Karpas-422 (cell line): Measurements from ENCODE around the gene GNL1. TPM values are rescaled to one million over a fixed set of nuclear protein-coding genes. Genes with fewer than 3 reads are reported as not detected.
A peak's percentile ranks its signal among the peaks of the same experiment; 100 is the strongest.

Source experiments
- DNase-seq: peaks from one replicate; pipeline ENCODE4 v3.0.0-alpha.2; 2015
- H2AFZ ChIP-seq: fragments of 200-600 bp; sonication (generic); 2 replicates; pipeline ENCODE4 v1.6.1; 2014; ENCODE audit warnings: antibody characterized with exemption, low read length, mixed read lengths
- H3K27ac ChIP-seq: fragments of 200-600 bp; sonication (generic); 2 replicates; pipeline ENCODE4 v1.5.1; 2014; ENCODE audit warnings: mild to moderate bottlenecking, low read length, moderate library complexity
- H3K27me3 ChIP-seq: fragments of 200-600 bp; sonication (generic); 2 replicates; pipeline ENCODE4 v1.6.1; 2014; ENCODE audit warnings: low read length, mixed read lengths
- H3K36me3 ChIP-seq: fragments of 200-600 bp; sonication (generic); 2 replicates; pipeline ENCODE4 v1.6.1; 2014; ENCODE audit warnings: low read length, mixed read lengths; ENCODE audit not compliant: insufficient read depth
- H3K4me1 ChIP-seq: fragments of 200-600 bp; sonication (generic); 2 replicates; pipeline ENCODE4 v1.6.1; 2014; ENCODE audit warnings: mild to moderate bottlenecking, low read length, mixed read lengths
- H3K4me2 ChIP-seq: fragments of 200-600 bp; sonication (generic); 2 replicates; pipeline ENCODE4 v1.6.1; 2014; ENCODE audit warnings: low read length, low read depth, mild to moderate bottlenecking; ENCODE audit not compliant: poor library complexity, severe bottlenecking
- H3K4me3 ChIP-seq: fragments of 200-600 bp; sonication (generic); 2 replicates; pipeline ENCODE4 v1.5.1; 2014; ENCODE audit warnings: mild to moderate bottlenecking, antibody characterized with exemption, low read length, mixed read lengths
- H3K79me2 ChIP-seq: fragments of 200-600 bp; sonication (generic); 2 replicates; pipeline ENCODE4 v1.6.1; 2014; ENCODE audit warnings: mild to moderate bottlenecking, low read length, mixed read lengths
- H3K9ac ChIP-seq: fragments of 200-600 bp; sonication (generic); 2 replicates; pipeline ENCODE4 v1.6.0; 2014; ENCODE audit warnings: low read length
- H3K9me2 ChIP-seq: fragments of 200-600 bp; sonication (generic), shearing (Covaris generic); replicated peaks from 2 replicates; pipeline ENCODE4 v1.6.0; 2014; ENCODE audit warnings: mild to moderate bottlenecking, low read length, moderate library complexity; ENCODE audit not compliant: insufficient read depth
- H3K9me3 ChIP-seq: fragments of 300-700, 200-600 bp; sonication (generic); 2 replicates; pipeline ENCODE4 v1.6.1; 2014; ENCODE audit warnings: low read length, mixed read lengths
- H4K20me1 ChIP-seq: fragments of 200-600 bp; sonication (generic); 2 replicates; pipeline ENCODE4 v1.6.1; 2014; ENCODE audit warnings: mild to moderate bottlenecking, antibody characterized with exemption, low read length, low read depth; ENCODE audit not compliant: insufficient read depth
- total RNA-seq: library from RNA; depleted of rRNA; stranded (reverse); fragments of >200 nt; shearing (Covaris generic); gene quantifications from 2 replicates; pipeline ENCODE4 v1.2.3, GENCODE V29; 2014; ENCODE audit warnings: low replicate concordance

GNL1 gene
- total RNA-seq, 1 experiment from 2014 or later: 48.6 TPM

GRCh38 chr6:30548375-30548774 is 7.9 kb downstream of the GNL1 start:
- H2AFZ ChIP-seq: no peak overlapping the region
- DNase-seq: no peak
- no peaks in the 10 kb centered on the region for H3K9me3 ChIP-seq
- no peak overlapping the region for H3K4me3 ChIP-seq
- H4K20me1 ChIP-seq: no peaks in the 10 kb centered on the region
- H3K27me3 ChIP-seq: no peaks in the 10 kb centered on the region
- no peak overlapping the region for H3K27ac ChIP-seq
- H3K4me1 ChIP-seq: no peaks in the 10 kb centered on the region
- H3K9ac ChIP-seq: no peak overlapping the region
- H3K79me2 ChIP-seq: peaks cover 2% of the 10 kb centered on the region; the same call in 1 of the 2 replicates
- H3K4me2 ChIP-seq: no peak overlapping the region
- H3K9me2 ChIP-seq: no peaks in the 10 kb centered on the region
- peaks cover 8% of the 10 kb centered on the region; the same call in 1 of the 2 replicates for H3K36me3 ChIP-seq

DNA sequence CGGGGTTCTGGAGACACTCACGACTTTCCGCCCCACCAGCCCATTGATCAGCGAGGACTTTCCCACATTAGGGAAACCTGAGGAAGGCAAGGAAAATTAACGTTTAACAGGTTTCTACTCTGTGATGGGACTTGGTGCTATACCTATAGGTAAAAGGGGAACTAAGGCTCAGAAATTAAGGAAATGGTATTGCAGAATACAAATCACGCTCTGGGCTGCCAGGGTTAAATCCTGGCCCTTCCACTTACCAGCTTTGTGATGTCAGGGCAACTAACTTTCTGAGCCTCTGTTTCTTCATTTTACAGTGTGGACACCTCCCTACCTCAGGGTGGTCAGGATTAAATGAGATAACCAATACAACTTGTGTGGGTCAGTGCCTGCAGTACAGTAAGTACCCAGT is 8.8 kb downstream of the GNL1 start:
- Histone ChIP-seq H3K4me3 (no peak overlapping the region), H3K4me1 (peaks cover 8% of the 10 kb centered on the region), H3K9me2 (no peaks in the 10 kb centered on the region), H3K27ac (no peak overlapping the region), H3K79me2 (no peaks in the 10 kb centered on the region), H3K36me3 (peaks cover 8% of the 10 kb centered on the region; the same call in 1 of the 2 replicates), H3K9me3 (no peaks in the 10 kb centered on the region), H2AFZ (no peak overlapping the region), H4K20me1 (no peaks in the 10 kb centered on the region), H3K4me2 (no peak overlapping the region), H3K9ac (no peak overlapping the region), H3K27me3 (no peaks in the 10 kb centered on the region)
- DNase-seq: no peak

- Histone ChIP-seq H2AFZ (no peak overlapping the region), H3K27me3 (no peaks in the 10 kb centered on the region), H3K27ac (no peak overlapping the region), H3K4me3 (no peak overlapping the region), H3K36me3 (no peaks in the 10 kb centered on the region; the same call in 1 of the 2 replicates), H3K4me2 (no peak overlapping the region), H3K4me1 (peaks cover 18% of the 10 kb centered on the region), H3K9ac (no peak overlapping the region), H3K9me2 (no peaks in the 10 kb centered on the region), H4K20me1 (no peaks in the 10 kb centered on the region), H3K79me2 (no peaks in the 10 kb centered on the region), H3K9me3 (no peaks in the 10 kb centered on the region)
- peak; percentile 81 for DNase-seq
Measured at GRCh38 chr6:30544666-30545272, 11.5 kb downstream of the GNL1 start.

- Histone ChIP-seq H3K4me3 (no peak overlapping the region), H3K79me2 (no peaks in the 10 kb centered on the region), H3K27ac (no peak overlapping the region), H2AFZ (no peak overlapping the region), H4K20me1 (no peaks in the 10 kb centered on the region), H3K36me3 (no peaks in the 10 kb centered on the region; the same call in 1 of the 2 replicates), H3K9me2 (no peaks in the 10 kb centered on the region), H3K4me2 (no peak overlapping the region), H3K27me3 (no peaks in the 10 kb centered on the region), H3K9me3 (no peaks in the 10 kb centered on the region), H3K4me1 (peaks cover 18% of the 10 kb centered on the region), H3K9ac (no peak overlapping the region)
- DNase-seq: no peak
Measured at GRCh38 chr6:30543821-30544220, 12.5 kb downstream of the GNL1 start.

GRCh38 chr6:30542915-30543314 is 13.4 kb downstream of the GNL1 start:
- H4K20me1 ChIP-seq: no peaks in the 10 kb centered on the region
- peaks cover 18% of the 10 kb centered on the region for H3K4me1 ChIP-seq
- no peaks in the 10 kb centered on the region for H3K9me2 ChIP-seq
- H3K79me2 ChIP-seq: no peaks in the 10 kb centered on the region
- H3K27ac ChIP-seq: 0 out of 2 replicates have a peak overlapping the region, but pooled peaks have one; percentile 5
- no peak overlapping the region for H3K4me3 ChIP-seq
- no peaks in the 10 kb centered on the region; the same call in 1 of the 2 replicates for H3K36me3 ChIP-seq
- H3K27me3 ChIP-seq: no peaks in the 10 kb centered on the region
- 0 out of 2 replicates have a peak overlapping the region, but pooled peaks have one; percentile 32 for H3K9ac ChIP-seq
- no peaks in the 10 kb centered on the region for H3K9me3 ChIP-seq
- H3K4me2 ChIP-seq: peak overlapping the region; percentile 76
- DNase-seq: no peak
- H2AFZ ChIP-seq: no peak overlapping the region

DNA sequence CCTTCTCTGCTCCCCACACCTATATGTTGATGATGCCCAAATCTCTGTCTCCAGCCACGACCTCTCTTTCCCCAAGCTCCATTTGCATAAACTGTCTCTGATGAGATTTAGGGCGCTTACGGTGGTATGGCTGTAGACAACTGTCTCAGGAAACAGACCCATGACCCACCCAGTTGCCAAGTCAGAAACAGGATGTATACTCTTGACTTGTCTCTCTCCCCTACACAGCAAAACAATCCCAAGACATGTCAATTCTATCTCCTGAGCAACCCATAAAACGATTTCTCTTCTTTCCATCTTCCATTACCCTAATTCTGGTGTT is 13.9 kb downstream of the GNL1 start:
- H3K9me3 ChIP-seq: no peaks in the 10 kb centered on the region
- H2AFZ ChIP-seq: no peak overlapping the region
- H3K4me2 ChIP-seq: peak overlapping the region; percentile 76
- no peaks in the 10 kb centered on the region for H3K79me2 ChIP-seq
- peaks cover 18% of the 10 kb centered on the region for H3K4me1 ChIP-seq
- H3K36me3 ChIP-seq: no peaks in the 10 kb centered on the region; the same call in 1 of the 2 replicates
- H3K4me3 ChIP-seq: peak overlapping the region; percentile 58
- H3K9me2 ChIP-seq: no peaks in the 10 kb centered on the region
- peak; percentile 69 for DNase-seq
- 0 out of 2 replicates have a peak overlapping the region, but pooled peaks have one; percentile 5 for H3K27ac ChIP-seq
- no peaks in the 10 kb centered on the region for H3K27me3 ChIP-seq
- peak overlapping the region; percentile 32; the same call in 1 of the 2 replicates for H3K9ac ChIP-seq
- no peaks in the 10 kb centered on the region for H4K20me1 ChIP-seq

- Histone ChIP-seq H3K4me2 (peak overlapping the region; percentile 76), H3K79me2 (no peaks in the 10 kb centered on the region), H3K36me3 (no peaks in the 10 kb centered on the region; the same call in 1 of the 2 replicates), H3K27me3 (no peaks in the 10 kb centered on the region), H3K27ac (no peak overlapping the region), H3K4me3 (peak overlapping the region; percentile 58), H3K9ac (peak overlapping the region; percentile 32), H2AFZ (peak overlapping the region; percentile 52; the same call in 1 of the 2 replicates), H3K4me1 (peaks cover 18% of the 10 kb centered on the region), H4K20me1 (no peaks in the 10 kb centered on the region), H3K9me2 (no peaks in the 10 kb centered on the region), H3K9me3 (no peaks in the 10 kb centered on the region)
- DNase-seq: peak; percentile 94
Measured at GRCh38 chr6:30541515-30542403, 14.5 kb downstream of the GNL1 start.

DNA sequence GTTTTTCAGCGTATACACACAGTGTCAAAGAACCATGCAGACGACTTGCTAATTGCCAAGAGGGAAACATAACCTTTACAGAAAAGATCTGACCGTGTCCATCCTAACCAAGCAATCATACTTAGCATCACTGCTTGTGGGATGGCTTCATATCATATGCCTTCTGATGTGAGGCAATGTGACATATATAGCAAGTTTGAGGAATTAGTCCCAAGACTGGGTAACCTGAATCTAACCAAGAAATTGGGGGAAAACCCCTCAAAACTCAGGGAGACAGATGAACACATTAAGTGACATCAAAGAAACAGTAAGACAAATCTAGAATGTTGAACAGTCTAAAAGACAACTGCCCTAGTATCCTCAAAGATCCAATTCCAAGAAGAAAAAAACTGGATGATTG is 18.4 kb downstream of the GNL1 start:
- H3K4me2 ChIP-seq: no peak overlapping the region
- DNase-seq: no peak
- H3K9me2 ChIP-seq: no peaks in the 10 kb centered on the region
- no peak overlapping the region for H2AFZ ChIP-seq
- peaks cover 14% of the 10 kb centered on the region for H3K4me1 ChIP-seq
- H3K27ac ChIP-seq: no peak overlapping the region
- H3K4me3 ChIP-seq: no peak overlapping the region
- H3K9me3 ChIP-seq: no peaks in the 10 kb centered on the region
- no peaks in the 10 kb centered on the region for H4K20me1 ChIP-seq
- H3K9ac ChIP-seq: no peak overlapping the region
- H3K36me3 ChIP-seq: no peaks in the 10 kb centered on the region
- H3K79me2 ChIP-seq: no peaks in the 10 kb centered on the region
- no peaks in the 10 kb centered on the region for H3K27me3 ChIP-seq
